SKM-1 treated with dmso at 0.1 percent for 144 hours (cell line): ENCODE measurements around the gene TTC6.

Source experiments
- DNase-seq: peaks from one replicate; lab custom pipeline; 2025; ENCODE audit not compliant: unreplicated experiment; lab: John Stamatoyannopoulos, UW

Gene TTC6

DNA sequence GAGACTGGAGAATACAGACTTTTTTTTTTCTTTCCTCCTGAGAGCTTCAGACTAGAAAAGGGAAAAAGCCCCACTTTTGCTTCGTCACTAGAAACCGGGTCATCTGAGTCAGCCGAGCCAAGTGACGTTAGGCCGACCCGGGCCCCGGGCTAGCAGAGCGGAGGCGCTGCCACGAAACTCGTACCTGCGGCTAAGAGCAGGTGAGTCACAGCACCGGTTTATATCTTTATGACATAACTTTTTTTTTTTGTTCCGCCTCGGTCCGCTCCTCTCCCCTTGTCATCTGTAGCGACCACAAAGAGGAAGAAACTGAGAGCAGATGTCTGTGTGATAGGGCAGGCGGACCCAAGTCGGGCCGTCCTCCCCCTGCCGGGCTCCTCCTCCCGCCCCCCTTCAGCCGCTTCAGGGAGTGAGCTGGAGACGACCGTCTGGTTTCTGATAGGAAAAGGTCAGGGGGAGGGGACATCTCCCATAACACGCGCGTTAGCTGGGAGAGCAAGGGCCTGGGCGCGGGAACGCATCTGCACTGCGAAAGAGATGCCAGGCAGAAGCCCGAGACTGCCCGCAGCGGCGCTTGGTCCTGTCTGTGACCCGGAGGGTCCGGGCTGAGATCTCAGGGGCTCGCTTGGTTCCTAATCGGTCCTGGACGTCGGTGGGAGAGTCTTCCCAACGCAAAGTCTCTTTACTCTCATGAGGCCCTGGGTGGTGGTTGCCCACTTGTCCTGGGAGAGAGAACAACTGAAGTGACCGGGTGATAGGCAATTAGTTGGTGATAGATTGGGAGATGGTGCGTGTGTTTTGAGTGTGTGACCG, 586 bp downstream of the TTC6 start:
- peak; percentile 67 for DNase-seq

DNA sequence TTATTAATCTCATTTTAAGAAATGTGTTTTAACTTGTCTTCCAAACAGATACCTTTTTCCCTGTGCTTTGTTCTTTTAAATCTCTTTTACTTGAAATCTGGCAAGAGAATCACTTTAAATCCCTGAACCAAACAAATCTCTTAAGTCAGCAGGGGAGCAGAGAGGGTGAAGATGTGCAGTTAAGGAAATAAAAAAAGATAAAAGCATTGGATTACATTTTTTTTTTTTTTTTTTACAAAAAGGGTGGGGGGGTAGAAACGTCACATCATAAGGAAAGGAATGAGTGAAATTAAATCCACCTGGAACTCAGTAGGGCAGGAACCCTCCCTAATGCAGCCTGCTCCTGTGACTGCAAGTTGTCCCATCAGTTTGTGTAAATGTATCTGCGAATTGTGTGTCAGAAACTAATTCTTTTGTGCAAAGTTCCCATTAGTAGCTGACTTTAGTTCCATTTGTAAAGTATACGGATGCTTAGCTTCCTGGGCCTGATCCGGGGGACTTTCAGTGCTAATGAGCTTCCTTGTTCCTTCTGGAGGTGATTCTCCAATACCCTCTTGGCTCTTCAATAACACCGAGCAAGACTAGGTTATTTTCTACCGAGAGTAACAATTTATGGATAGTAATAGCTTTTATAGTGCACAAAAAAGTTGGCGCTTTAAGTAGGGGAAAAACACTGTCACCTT, 1.5 kb downstream of the TTC6 start:
- DNase-seq, result no peak

DNA sequence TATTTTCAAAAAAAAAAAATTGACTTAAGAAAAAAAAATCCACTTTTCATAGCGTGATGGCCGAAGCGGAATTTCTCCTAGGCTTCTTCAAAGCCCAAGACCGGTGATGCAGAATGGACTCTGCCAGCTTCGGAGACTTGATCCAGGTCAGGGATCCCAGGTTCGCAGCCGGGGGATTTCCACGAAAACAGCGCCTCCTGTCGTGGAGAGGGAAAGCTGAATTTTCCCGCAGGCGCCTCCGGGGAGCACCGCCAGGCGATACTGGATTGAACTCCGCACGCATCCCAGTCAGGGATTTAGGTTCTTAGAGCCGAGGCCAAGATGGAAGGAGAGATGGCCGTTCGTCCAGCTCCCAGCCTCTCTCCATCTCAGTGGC, 2.1 kb downstream of the TTC6 start:
- DNase-seq, result no peak

DNA sequence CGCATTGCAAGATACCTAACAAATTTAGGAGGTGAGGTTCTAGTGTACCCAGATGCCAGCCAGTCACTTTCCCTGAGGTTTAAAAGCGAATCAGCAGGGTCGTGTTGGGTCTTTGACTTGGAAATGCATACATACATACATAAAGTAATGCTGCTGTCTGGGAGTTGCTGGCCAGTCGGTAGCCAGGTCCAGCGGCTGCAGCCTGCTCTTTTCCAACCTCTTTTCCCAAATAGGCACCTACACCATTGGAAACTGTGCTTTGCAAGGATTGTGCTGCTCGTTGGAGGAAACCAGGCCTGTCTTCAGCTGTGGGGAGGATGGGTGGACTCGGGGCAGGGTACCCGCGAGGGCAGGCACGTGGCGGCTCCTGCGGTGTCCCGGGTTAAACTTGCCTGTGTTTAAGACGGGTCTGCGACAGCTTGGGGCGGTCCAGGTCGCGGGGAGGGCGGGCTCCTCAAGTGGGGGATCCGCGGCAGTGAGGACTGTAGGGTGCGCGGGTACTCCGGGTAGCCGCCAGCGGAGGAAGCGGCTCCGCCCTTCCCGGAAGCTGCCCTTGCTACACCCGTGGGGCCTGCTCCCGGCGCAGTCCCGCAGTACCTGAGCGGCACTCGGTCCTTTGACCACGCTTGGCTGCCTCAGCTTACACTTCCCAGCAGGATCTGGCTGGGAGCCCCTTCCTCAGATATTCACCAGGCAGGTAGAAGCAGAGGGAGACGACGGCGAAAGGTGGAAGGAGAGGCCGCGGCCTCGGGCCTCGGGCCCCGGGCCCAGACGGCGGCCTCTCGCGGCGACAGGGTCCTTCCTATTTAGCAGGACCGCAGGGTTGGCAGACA, 2.7 kb downstream of the TTC6 start:
- DNase-seq, result no peak

DNA sequence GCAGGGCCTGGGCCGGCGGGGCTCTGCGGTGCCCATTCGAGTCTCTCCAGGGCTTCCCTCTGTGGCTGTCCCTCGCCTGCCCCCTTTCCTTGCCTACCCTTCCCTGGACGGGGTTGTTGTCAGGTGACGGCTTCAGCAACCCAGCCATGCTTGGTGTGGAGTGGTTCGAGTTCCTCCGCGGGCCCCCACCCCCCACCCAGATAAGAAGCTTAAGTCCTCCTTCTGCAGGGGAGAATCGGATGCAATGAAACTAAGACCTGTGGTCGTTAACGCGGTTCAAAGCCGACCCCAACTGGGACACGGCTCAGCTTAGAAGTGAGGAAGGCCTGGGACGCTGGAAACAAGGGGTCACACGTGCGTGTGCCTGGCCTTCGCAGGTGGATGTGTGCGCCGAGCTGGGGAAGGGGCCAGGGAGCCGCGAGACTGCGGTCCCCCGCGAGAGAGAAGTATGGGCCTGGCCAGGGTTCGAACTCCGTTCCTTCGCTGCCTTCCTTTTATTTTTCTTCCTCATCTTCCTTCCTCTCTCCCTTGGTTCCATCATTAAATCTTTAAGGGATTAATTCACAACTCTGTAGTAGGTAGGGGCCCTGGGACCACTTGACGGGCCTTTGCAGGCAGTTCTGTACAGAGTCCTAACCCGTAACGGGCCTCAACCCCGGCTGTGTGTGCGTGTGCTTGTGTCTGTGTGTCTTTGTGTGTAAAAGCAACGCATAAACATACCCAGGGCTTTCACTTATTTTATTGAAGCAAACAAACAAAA, 3.5 kb downstream of the TTC6 start:
- no peak for DNase-seq

DNA sequence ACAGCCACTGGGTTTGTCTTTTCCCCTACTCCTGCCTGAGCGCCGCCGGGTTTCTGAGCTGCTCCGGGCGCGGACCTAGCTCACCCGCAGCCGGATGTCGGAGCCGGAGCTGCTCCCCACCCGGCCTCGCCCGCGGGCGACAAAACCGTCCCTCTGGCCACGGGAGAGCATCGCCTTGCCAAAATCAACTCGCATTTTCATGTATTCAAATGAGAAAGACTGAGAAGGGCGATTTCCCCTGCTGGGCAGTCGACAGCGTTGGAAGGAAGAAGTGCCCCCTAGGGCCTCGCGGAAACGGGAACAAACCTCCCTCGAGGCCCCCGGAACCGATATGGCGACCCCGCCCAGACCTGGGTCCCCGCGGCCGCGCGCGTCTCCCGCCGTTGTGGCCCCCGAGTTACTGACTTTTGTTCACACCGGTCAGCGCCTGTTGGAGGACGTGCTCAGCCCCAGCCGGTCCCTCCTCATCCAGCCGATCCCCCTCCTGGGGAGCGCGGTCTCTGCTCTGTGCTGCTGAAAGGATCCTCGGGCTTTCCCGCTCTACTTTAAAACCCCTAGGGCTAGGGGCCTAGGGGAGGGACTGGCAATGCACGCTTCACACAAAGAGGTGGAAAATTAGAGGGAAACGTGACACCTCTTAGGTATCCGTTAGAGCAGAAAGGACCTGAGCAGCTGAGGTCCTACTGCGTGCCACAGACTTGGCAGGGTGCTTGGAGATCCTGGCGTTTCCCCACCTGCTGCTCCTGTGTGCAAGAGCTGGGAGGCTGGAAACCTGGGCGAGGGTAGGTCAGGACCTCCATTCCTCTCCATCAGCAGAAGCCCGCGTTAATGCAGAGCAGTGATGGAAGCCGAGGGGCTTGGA, 4.3 kb downstream of the TTC6 start:
- no peak for DNase-seq

DNA sequence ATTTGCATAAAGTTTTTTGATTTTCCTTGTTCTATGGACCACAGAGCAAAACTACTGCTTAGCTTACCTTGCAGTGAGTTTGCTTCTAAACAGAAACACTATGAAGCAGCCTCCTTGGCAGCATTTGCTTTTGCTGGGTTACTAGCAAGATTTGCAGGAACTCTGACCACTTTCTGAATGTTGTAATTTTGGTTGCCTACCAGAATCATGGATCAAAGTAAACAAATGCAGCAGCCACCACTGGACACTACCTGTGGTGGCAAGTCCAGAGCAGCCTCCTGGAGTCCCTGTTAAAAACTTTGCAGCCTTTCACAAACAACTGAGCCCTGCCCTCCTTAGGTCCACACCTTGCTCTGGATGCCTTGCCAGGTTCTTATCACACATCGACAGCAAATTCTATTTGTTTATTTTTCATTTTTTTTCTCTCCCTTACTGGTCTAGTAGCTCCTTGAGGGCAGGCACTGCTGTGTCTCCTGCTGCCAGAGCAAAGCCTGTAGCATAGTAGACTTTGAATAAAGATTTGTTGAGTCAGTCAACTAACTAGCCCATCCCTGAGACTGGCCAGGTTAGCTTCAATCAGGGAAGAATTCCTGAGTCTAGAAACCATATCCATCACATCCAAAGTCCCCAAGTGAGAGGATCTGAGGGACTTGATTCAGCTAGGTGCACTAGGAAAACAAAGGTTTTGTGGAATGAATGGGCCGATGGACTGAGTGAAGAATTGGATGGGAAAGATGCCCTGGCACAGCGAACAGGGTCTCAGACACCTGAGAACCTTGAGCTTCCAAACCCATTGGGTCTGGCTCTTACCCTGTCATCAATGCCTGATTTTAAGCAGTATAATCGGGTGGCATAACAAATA, 5.7 kb downstream of the TTC6 start:
- DNase-seq, result no peak

DNA sequence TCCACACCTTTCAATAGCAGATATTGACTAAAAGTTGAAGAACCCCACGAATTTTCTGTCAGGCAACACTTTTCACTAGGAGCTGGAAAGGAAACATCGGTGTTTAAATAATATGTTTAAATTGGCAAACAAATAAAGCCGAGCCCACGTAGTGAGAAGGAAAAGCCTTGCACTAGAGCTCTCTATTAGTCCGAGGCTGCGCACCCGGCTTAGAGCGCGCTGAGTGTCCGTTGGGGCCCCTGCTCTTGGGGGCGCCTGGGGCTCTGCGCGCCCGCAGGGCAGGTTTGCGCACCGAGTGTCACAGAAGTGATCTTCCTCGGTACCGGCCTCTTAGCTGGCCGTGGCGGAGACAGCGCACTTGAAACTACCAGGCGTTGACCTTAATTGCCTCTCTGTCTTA, 6.4 kb downstream of the TTC6 start:
- no peak for DNase-seq

DNA sequence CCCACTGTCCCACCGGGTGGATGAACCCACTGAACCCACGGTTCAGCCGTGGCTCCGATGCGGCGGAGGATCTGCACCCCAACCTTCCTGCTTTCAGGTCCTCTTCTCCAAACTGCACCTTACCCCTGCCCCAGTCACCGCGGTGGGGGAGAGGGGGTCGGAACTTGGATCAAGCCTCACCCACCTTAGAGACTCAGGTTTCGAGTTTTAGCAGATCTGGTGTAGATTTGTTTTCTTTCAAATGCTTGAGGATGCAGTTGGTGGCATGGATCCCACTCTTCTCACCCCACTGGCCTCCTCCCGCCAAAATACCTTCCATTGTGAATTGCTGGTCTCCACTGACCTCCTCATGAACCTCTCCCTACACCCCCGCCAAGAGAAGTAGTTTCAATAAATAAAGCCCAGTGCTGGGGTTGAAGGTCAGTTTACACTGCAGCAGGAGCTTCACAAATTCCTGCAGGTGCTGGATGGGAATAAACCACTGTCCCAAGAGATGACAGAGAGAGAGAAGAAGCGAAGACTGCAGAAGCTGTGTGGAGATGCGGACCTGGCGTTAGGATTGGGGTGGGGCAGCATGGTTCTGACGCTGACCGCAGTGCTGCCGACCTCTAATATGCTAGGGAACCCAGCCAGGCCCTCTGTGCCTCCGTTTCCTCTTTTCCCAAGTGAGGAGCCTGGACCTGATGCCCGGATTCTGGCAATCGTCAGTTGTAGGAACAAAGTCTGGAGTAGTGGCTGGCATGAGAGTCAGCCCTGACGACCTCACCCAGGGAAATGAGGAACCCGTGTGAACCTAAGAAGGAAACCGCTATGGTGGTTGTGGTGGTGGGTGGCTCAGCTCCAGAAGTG, 7.4 kb downstream of the TTC6 start:
- no peak for DNase-seq

DNA sequence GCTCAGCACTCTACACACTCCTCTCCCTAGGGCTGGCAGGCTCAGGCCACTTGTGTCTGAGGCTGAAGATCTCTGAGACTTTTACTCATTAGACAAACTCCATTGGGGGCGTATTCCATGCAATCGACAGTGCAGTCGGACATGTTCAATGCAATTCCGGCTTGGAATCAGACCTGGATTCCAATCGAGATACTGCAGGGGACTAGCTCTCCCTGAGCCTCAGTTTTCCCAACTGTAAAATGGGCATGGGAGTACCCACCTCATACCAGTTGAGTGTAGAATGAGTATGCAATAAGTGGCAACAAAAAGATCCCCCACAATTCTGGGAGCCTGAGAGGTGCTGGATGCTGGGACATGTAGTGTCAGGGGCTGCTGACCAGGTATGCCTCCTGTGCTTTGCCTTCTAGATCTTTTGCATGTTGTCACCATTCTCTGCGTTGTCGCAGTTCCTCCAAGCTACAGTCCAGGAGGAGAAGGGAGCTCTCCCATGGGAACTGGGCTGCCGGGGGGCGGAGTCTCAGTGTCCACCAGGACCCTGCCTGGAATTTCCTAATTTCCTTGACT, 8.3 kb downstream of the TTC6 start:
- no peak for DNase-seq

DNA sequence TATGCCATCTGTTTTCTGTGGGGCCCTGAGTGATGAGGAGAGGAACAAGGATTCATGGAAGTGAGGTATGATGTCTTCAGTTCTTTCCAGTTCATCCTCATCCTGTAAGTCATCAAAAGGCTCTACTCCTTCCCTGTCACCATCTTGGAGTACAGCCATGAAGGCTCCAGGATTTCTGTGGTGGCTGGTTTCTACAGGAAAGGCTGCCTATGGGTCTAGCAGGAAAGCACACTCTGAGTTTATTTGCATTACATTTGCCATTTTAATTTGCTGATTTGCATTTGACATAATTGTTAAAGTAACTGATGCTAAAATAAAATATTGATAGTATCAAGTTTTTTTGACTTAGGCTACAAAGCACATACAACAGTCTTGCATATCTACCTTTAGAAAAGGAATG, 11.2 kb downstream of the TTC6 start:
- DNase-seq, result no peak

DNA sequence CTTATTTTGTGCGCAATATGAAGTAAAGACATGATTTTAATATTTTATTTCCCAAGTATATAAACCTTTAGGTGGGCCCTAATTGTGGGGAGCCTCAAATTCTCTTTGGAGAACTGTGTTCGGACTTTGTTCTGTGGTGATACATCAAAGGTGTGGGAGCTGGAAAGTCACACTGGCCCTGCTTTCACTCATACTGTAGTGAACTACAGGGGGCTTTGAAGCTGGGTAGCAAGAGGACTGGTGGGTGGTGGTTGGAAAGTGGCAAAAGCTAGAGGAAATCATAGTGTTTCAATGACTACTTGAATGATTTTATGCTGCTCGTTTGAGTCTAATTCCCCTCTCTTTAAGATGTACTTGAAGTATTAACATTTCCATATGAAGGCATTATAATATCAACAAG, 13.2 kb downstream of the TTC6 start:
- no peak for DNase-seq

DNA sequence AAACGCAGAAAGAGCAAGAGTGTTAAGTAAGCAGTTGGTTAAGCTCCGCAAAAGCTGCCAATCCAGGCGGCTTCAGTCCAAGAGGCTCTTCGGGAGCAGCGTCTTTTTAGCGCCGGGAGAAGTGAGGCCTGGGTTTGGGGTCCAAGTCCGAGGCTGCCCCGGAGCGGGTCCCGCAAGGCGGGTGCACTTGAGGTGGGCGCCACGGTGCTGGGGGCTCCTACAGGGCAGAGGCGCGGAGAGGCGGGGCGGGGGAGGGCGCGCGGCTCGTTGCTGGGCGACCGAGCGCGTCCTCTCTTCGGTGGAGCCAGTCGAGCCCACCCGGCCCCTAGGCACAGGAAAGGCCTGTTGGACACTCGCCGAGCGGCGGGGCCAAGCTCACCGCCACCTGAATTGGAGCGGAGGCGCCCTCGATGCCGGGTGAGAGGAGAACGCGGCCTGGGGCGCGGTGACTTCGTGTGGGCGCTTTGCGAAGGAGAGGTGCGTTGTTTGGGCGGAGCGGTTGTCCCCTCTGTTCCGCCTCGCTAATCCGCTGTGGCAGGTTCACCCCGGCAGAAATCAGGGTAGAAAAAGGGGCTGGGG, 15.6 kb downstream of the TTC6 start:
- DNase-seq, result no peak

DNA sequence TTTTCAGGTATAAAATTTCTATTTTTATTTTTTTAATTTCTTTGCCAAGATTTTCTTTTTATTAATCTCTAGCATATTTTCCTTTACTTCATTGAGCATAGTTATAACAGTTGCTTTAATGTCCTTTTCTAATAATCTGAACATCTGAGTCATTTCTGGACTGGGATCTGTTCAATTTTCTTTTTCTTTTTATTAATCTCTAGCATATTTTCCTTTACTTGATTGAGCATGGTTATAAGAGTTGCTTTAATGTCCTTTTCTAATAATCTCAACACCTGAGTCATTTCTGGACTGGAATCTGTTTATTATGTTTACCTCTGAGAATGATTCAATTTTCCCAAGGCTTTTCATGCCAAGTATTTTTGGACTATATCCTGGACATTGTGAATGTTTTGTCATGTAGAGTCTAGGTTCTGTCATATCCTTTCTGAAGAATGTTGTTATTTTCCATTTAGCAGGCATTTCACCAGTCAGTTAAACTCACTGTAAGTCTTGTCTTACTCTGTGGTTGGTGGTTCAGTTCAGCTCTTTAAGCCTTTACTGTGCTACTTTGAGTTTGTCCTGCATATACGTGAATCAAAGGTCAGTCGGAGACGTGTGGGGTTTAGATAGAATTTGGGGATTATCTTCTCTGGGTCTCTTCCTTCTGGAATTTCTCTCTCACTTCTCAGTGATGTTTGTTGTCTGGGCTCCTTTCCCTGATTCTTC, 20.3 kb downstream of the TTC6 start:
- no peak for DNase-seq

DNA sequence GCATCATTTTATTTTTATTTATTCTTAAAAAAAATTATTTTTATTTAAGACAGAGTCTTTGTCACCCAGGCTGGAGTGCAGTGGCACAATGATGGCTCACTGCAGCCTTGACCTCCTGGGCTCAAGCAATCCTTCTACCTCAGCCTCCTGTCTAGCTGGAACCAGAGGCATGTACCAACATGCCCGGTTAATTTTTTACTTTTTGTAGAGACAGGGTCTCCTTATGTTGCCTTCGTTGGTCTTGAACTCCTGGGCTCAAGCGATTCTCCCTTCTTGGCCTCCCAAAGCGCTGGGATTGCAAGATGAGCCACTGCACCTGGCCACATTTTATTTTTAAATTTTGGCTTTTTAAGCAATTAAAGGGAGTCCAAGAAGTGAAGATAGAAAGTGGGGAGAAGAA, 21.4 kb downstream of the TTC6 start:
- DNase-seq, result no peak

DNA sequence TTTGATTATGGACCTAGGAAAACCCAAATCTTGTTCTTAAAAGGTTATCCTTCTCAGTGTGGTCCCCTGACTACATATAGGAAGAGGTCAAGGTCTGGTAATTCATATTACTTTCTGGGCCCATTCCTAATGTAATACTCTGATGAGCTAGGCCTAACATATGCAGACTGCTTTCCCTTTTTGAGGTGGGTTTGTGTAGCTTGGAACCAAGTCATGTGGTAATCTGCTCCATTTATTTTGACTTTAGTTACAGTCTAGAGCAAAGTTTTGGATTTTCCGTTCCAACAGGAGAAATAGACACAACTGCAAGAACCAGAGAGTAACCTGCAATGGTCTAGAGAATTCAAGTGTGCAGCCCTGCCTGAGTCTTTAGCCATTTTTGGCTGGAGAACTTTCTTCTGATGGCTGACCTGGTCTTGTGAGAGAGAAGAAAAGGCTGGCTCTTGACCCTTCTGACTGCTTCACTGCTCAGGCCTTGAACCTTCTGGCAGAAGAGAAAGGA, 22.5 kb downstream of the TTC6 start:
- no peak for DNase-seq

DNA sequence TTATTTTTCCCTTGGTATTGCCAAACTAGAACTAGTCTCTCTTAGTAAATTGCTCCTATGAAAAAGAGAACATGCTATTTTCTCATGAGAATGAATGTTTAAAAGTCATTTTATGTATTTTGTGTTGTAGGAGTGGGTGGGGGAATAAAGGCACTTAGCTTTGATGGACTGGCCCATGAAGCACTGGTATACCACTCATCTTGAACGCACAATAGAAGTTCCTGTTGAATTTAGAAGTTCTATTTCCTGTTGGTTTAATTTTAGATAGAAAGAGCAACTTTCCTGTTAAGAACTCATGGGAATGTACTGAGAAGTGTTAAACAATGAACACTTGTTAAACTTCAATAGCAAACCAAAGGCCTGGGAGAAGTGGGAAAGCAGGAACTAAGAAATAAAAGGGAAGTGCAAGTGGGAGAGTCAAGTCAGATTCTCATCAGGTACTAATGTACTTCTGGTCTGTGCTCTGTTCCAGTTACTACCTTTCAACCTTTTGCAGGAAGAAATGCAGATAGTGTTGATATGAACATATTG, 23.1 kb downstream of the TTC6 start:
- no peak for DNase-seq
